Measurements from ENCODE around the gene ATP8B2.

The ATP8B2 gene

DNA sequence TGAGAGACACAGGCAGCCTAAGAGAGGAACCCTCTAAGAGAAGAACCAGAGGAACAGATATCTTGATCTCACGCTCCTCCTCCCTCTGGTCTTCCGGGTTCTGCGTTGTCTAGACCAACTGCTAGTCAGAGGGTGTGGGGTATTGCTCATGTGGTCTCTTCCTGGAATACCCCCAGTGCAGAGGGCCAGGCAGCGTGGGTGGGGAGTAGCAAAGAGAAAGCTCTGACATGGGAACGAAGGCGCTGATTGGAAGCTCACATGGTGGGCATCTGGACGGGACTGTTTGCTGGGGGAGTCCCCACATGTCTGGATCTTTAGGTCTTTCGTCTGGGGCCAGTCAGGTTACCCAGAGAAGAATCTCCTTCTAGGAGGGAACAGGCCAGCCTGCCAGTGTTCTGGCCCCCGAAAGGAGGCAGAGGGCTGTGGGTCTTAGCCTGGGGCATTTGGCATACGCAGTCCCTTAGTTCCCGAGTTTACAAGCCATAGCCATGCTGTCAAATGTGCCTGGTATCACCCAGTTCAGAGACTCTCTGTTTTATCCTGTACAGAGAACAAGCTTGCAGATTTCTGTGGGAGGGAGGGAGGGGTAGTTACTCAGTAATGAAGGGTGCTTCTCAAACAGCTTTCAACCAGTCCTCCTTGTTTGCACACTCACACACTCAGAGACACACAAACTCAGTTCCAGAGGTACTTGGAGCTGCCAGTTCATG is 61.5 kb downstream of the ATP8B2 start:
- DNase-seq (ENCODE audit: extremely low spot score) = no peak
- ChIA-PET POLR2A (no interaction called here), CTCF (interaction anchor here (0.6 kb wide), 1 partner anchor 890 kb away, joined by 3 read pairs; no protein-coding TSS in a partner anchor)
- no peak for TF ChIP-seq PKNOX1 (IDR thresholded peaks at IDR 0.05)
- no peak for TF ChIP-seq L3MBTL2 (conservative IDR thresholded peaks at IDR 0.05)
- TF ChIP-seq FOXM1 (IDR thresholded peaks at IDR 0.05; ENCODE audit: borderline replicate concordance) = no peak
- TF ChIP-seq FOXA1 (IDR thresholded peaks at IDR 0.05) = no peak
- TF ChIP-seq ZNF384 (IDR thresholded peaks at IDR 0.05) = no peak
- TF ChIP-seq ELF4 (IDR thresholded peaks at IDR 0.05) = no peak
- TF ChIP-seq ARNT (IDR thresholded peaks at IDR 0.05) = no peak
- TF ChIP-seq TARDBP (IDR thresholded peaks at IDR 0.05) = no peak
- no peak for TF ChIP-seq HDGF (IDR thresholded peaks at IDR 0.05; ENCODE audit: borderline replicate concordance)

GRCh38 chr1:154391086-154391770 is 65.9 kb downstream of the ATP8B2 start:
- POLR2A ChIA-PET = no interaction called here

GRCh38 chr1:154398141-154398540 is 72.8 kb downstream of the ATP8B2 start:
- POLR2A ChIA-PET = no interaction called here

More at GRCh38 chr1:154391086-154391770, 65.9 kb downstream of the ATP8B2 start:
- no peak for TF ChIP-seq HDGF (IDR thresholded peaks at IDR 0.05; ENCODE audit: borderline replicate concordance)
- no peak for TF ChIP-seq BHLHE40 (IDR thresholded peaks at IDR 0.05; ENCODE audit: borderline replicate concordance)
- TF ChIP-seq CTBP1 (IDR thresholded peaks at IDR 0.05; ENCODE audit: borderline replicate concordance) = no peak
- TF ChIP-seq ARNT (IDR thresholded peaks at IDR 0.05) = no peak
- no peak for TF ChIP-seq LEF1 (IDR thresholded peaks at IDR 0.05; ENCODE audit: borderline replicate concordance)
- no peak for TF ChIP-seq TARDBP (IDR thresholded peaks at IDR 0.05)
- no peak for TF ChIP-seq NFRKB (IDR thresholded peaks at IDR 0.05)
- TF ChIP-seq L3MBTL2 (conservative IDR thresholded peaks at IDR 0.05) = no peak
- no peak for TF ChIP-seq PKNOX1 (IDR thresholded peaks at IDR 0.05)
- TF ChIP-seq SP1 (IDR thresholded peaks at IDR 0.05) = no peak
- no peak for TF ChIP-seq SUZ12 (IDR thresholded peaks at IDR 0.05)
- no peak for TF ChIP-seq FOXK2 (IDR thresholded peaks at IDR 0.05)
- no peak for TF ChIP-seq FOXM1 (IDR thresholded peaks at IDR 0.05; ENCODE audit: borderline replicate concordance)
- no peak for TF ChIP-seq FOXA1 (IDR thresholded peaks at IDR 0.05)
- no peak for TF ChIP-seq ELF4 (IDR thresholded peaks at IDR 0.05)
- TF ChIP-seq ZNF384 (IDR thresholded peaks at IDR 0.05) = no peak
- CTCF ChIA-PET = no interaction called here
- no peak for DNase-seq (ENCODE audit: extremely low spot score)

DNA sequence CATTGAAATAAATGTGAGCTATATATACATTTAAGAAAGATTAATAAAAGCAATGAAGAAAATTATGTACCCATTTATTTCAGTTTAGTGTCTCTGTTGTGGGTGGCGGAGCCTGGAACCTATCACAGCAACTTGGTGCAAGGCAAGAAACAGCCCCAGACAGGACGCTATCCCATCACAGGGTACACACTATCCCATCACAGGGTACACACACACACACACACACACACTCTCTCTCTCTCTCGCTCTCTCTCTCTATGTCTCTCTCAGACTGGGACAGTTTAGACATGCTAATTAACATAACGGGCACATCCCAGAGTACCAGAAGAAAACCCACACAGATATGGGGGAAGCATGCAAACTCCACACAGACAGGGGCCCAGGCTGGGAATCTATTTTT is 73.4 kb downstream of the ATP8B2 start:
- CTCF ChIA-PET = no interaction called here
- POLR2A ChIA-PET = no interaction called here
- no peak for DNase-seq (ENCODE audit: extremely low spot score)
- TF ChIP-seq TARDBP (IDR thresholded peaks at IDR 0.05) (no peak), PKNOX1 (IDR thresholded peaks at IDR 0.05) (no peak), LEF1 (IDR thresholded peaks at IDR 0.05; ENCODE audit: borderline replicate concordance) (no peak), SP1 (IDR thresholded peaks at IDR 0.05) (no peak), CTBP1 (IDR thresholded peaks at IDR 0.05; ENCODE audit: borderline replicate concordance) (no peak), ZNF384 (IDR thresholded peaks at IDR 0.05) (no peak), FOXK2 (IDR thresholded peaks at IDR 0.05) (no peak), ELF4 (IDR thresholded peaks at IDR 0.05) (no peak), SUZ12 (IDR thresholded peaks at IDR 0.05) (no peak), FOXM1 (IDR thresholded peaks at IDR 0.05; ENCODE audit: borderline replicate concordance) (no peak)

More at GRCh38 chr1:154398141-154398540, 72.8 kb downstream of the ATP8B2 start:
- TF ChIP-seq FOXK2 (IDR thresholded peaks at IDR 0.05) (no peak), CTBP1 (IDR thresholded peaks at IDR 0.05; ENCODE audit: borderline replicate concordance) (no peak), LEF1 (IDR thresholded peaks at IDR 0.05; ENCODE audit: borderline replicate concordance) (no peak), SUZ12 (IDR thresholded peaks at IDR 0.05) (no peak), ZNF384 (IDR thresholded peaks at IDR 0.05) (no peak), HDGF (IDR thresholded peaks at IDR 0.05; ENCODE audit: borderline replicate concordance) (no peak), BHLHE40 (IDR thresholded peaks at IDR 0.05; ENCODE audit: borderline replicate concordance) (no peak)
- no peak for DNase-seq (ENCODE audit: extremely low spot score)
- CTCF ChIA-PET = no interaction called here

GRCh38 chr1:154400381-154400801 is 75.1 kb downstream of the ATP8B2 start:
- TF ChIP-seq PKNOX1 (IDR thresholded peaks at IDR 0.05) (no peak), ELF4 (IDR thresholded peaks at IDR 0.05) (no peak), FOXM1 (IDR thresholded peaks at IDR 0.05; ENCODE audit: borderline replicate concordance) (no peak), FOXA1 (IDR thresholded peaks at IDR 0.05) (no peak), L3MBTL2 (conservative IDR thresholded peaks at IDR 0.05) (no peak), HDGF (IDR thresholded peaks at IDR 0.05; ENCODE audit: borderline replicate concordance) (no peak), ARNT (IDR thresholded peaks at IDR 0.05) (no peak), CTBP1 (IDR thresholded peaks at IDR 0.05; ENCODE audit: borderline replicate concordance) (no peak), BHLHE40 (IDR thresholded peaks at IDR 0.05; ENCODE audit: borderline replicate concordance) (no peak), TARDBP (IDR thresholded peaks at IDR 0.05) (no peak), SP1 (IDR thresholded peaks at IDR 0.05) (no peak), NFRKB (IDR thresholded peaks at IDR 0.05) (no peak), LEF1 (IDR thresholded peaks at IDR 0.05; ENCODE audit: borderline replicate concordance) (no peak)
- CTCF ChIA-PET = no interaction called here

More at GRCh38 chr1:154400381-154400801, 75.1 kb downstream of the ATP8B2 start:
- DNase-seq (ENCODE audit: extremely low spot score) = no peak
- POLR2A ChIA-PET = no interaction called here
